Measurements from ENCODE around the gene NUBP2.
A peak's percentile ranks its signal among the peaks of the same experiment; 100 is the strongest.

Gene NUBP2

GRCh38 chr16:1782408-1783264 is at the start of gene NUBP2, which contains the start of gene SPSB3:
Gene NUBP2 (plus strand): TSS chr16:1782960. CDS start chr16:1783021, 61 bp downstream.
Gene SPSB3 (minus strand): TSS chr16:1782571. CDS start chr16:1781483, 1,088 bp downstream.
- peak; percentile 97 for DNase-seq

- DNase-seq, result no peak
Observed at GRCh38 chr16:1734123-1734522, 48.6 kb upstream of the NUBP2 start.

GRCh38 chr16:1734816-1735215 is 47.9 kb upstream of the NUBP2 start:
- no peak for DNase-seq

- no peak for DNase-seq
Observed at GRCh38 chr16:1740234-1740633, 42.5 kb upstream of the NUBP2 start.

- no peak for DNase-seq
Observed at GRCh38 chr16:1740781-1741490, 41.8 kb upstream of the NUBP2 start.

DNA sequence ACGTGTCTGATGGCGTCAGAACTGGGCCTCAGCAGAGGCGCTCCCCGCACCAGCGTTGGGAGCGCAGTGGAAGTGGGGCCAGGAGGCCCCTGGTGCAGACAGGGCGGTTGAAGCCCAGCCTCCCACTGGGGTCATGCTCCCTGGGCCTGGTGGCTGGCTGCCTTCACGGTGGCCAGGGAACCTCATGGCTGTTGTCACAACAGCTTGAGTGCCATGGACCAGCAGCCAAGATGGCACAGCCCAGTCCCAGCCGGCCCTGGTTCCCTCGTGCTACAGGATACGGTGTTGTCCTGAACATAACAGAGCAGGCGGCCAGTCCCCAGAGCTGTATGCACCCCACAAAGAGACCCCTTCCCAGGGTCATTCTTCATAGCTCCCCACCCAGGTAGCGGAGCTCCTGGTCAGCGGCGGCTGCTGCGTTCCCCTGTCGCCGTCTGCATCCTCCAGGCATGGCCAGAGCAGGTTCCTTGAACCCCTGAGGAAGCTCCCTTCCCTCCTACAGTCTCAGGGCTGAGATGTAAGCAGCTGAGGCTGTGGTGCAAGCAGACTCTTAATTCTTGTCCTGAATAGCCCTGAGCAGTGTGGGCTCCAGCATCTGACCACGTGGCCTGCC is 41.1 kb upstream of the NUBP2 start:
- DNase-seq, result no peak

GRCh38 chr16:1743376-1744337 is 39.1 kb upstream of the NUBP2 start:
- no peak for DNase-seq

DNA sequence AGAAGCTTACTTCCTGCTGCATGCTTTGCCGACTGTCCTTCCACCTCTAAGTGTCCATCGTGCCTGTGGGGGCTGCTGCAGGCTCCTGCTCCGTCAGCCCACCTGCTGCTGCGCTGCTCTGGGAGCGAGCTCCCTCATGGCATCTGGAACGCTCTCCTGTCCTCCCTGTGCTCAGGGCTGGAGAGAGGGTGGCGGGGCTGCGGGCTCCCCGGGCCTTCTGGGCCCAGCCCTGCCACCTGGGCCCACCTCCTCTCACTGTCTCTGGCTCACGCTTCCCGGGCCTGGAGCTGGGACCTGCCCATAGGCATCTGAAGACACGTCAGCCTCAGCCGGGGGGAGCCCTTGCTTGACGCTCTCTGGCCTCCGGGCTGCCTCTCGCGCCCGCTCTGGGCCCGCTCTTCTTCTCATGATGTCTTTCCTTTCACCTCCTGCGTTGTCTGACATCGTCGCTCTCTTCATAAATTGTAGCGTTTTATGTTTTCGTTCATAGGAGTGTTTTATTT is 38.4 kb upstream of the NUBP2 start:
- no peak for DNase-seq

GRCh38 chr16:1745181-1745899 is 37.4 kb upstream of the NUBP2 start:
- no peak for DNase-seq

DNA sequence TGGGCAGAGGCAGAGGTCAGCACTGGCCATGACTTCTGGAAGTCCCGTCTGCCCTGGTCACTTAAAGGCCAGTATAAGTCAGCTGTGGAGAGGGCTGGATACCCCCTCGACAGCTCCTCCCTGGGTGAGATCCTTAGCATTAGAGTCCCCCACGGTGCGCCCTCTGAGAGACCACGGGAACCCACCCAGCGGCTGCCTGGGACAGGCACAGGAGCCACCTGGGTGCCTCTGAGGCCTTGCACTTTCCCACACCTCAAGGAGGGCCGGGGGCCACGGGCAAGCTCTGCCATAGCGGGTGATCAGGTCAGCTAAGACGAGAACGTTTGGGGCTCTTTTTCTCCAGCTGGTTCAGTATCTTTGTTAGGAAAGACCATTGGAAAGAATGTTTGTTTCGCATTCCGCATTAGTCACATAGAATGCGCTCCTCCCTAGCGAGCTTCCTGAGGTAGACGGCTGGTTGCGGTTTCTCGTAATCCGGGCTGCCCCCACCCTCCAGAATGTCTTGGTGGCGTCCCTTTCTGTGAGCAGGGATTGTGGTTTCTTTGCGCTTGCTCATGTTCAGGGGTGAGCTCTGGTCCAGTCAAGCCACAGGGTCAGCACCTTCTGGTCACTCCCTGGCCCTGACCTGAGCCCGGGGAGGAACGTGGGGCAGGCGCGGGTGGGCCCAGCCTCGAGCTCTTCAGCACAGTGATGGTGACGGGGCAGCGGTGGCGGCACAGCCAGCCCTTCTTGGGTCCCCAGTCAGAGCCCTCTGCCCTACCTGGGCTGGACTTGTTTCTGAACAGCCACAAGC is 36.7 kb upstream of the NUBP2 start:
- DNase-seq, result no peak

DNA sequence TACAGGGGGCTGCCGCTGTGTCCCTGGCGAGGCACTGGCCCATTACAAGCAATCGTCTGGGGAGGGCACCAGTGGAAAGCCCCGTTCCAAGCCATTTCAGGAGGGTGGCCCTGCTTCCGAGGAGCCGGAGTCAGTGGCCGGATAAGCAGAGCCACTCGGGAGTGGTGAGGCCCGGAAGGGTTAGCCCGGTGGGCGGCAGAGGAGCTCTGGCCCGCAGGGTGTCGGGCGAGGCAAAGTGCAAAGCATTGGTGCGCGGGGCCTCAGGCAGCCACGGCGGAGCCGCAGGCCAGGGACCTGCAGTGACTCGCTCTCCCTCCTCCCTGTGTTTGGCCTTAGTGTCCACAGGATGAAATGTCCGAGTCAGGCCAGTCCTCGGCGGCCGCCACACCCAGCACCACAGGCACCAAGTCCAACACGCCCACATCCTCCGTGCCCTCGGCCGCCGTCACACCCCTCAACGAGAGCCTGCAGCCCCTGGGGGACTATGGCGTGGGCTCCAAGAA is 36.0 kb upstream of the NUBP2 start:
- no peak for DNase-seq

GRCh38 chr16:1747934-1748333 is 34.8 kb upstream of the NUBP2 start:
- no peak for DNase-seq

GRCh38 chr16:1749152-1750117 is 33.3 kb upstream of the NUBP2 start:
- DNase-seq, result no peak

DNA sequence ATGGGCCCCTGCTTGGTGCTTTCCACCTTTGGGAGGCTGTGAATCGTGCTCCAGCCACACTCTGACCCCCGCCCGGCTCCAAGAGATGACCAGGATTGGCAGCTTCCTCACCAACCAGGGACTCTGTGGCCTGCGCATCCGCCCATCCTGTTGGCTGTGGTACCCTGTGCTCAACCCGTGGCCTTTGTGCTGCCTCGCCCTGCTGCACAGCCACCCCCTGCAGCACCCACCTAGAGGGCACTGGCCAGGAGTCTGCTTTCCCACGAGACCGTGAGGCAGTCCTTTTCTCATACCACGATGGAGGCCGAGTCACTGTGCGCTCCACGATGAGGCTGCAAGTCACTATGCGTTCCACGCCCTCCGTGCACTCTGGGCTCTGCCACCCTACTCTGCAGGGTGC is 30.8 kb upstream of the NUBP2 start:
- no peak for DNase-seq

- DNase-seq, result no peak
Observed at GRCh38 chr16:1752853-1753252, 29.9 kb upstream of the NUBP2 start.

- DNase-seq, result no peak
Observed at GRCh38 chr16:1754204-1754603, 28.6 kb upstream of the NUBP2 start.

- no peak for DNase-seq
Observed at GRCh38 chr16:1757714-1758461, 24.9 kb upstream of the NUBP2 start.

DNA sequence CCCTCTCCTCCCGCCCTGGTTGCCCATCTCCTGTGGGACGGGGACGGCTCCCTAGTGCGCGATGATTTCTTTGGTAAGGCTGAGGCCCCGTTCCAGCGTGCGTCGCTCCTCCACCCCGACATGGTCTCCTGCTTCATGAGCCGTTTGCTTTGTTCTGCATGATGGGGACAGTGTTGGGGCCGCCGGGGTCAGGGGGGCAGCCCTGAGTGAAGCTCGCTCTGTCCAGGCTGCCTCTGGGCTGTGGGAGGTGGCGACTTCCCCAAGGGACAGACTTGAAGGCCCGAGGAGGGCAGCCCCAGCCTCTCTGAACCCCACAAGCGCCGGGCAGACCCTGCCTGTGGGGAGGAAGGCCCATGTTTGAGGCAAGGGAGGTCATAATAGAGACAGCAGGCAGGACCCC is 23.8 kb upstream of the NUBP2 start:
- DNase-seq, result no peak

- no peak for DNase-seq
Observed at GRCh38 chr16:1759511-1759910, 23.2 kb upstream of the NUBP2 start.

Data from NCI-H1694 treated with DMSO at 0.1 percent for 48 hours (cell line).